ENCODE results near the gene ATG3.

DNA sequence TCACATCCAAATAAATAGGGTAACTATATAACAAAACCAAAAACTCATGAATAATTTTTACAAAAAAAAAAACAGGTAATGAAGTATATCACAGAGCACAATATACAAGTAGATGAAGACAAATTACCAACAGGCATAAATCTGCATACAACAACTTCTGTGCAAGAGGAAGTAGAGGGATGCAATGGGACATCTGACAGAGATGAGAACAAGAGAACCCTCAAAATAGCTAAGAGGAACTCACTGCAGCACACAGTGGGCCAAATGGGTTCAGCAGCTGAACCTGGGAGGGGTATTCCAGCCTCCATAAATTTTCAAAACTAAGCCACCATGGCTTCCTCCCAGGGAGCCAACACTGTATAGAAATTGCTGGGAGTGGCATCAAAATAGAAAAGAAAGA is 52.9 kb downstream of the ATG3 start:
- no peak for TF ChIP-seq POLR2AphosphoS5 (IDR thresholded peaks at IDR 0.05)
- TF ChIP-seq, protein P1, sequence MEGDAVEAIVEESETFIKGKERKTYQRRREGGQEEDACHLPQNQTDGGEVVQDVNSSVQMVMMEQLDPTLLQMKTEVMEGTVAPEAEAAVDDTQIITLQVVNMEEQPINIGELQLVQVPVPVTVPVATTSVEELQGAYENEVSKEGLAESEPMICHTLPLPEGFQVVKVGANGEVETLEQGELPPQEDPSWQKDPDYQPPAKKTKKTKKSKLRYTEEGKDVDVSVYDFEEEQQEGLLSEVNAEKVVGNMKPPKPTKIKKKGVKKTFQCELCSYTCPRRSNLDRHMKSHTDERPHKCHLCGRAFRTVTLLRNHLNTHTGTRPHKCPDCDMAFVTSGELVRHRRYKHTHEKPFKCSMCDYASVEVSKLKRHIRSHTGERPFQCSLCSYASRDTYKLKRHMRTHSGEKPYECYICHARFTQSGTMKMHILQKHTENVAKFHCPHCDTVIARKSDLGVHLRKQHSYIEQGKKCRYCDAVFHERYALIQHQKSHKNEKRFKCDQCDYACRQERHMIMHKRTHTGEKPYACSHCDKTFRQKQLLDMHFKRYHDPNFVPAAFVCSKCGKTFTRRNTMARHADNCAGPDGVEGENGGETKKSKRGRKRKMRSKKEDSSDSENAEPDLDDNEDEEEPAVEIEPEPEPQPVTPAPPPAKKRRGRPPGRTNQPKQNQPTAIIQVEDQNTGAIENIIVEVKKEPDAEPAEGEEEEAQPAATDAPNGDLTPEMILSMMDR (IDR thresholded peaks at IDR 0.05): no peak

Measured in prostate gland (tissue), 2 donors.